ENCODE data around the gene FANCE.

The FANCE gene

GRCh38 chr6:35468980-35469750 lies 17.0 kb downstream of the FANCE start:
- DNase-seq = peak; percentile 18

GRCh38 chr6:35469751-35470662 lies 17.9 kb downstream of the FANCE start:
- DNase-seq = peak; percentile 47

DNA sequence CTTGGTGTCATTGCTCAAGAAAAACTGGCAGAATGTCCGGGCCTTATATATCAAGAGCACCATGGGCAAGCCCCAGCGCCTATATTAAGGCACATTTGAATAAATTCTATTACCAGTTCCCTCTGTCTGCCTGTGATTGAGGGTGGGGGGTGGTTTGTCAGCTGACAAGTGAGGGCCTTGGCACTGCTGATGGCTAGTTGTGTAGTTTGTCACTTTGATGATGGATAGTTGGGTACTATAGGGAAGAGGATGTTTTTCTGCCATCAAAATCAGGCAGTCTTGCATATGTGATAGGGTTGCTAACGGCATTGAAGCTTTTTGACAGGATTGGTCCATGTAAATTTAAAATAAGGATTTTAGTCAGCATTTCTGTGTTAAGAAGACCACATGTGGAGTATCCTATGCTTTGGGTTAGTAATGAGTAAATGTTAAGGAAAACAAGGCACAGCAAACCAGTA lies 18.6 kb downstream of the FANCE start:
- peak; percentile 36 for DNase-seq

DNA sequence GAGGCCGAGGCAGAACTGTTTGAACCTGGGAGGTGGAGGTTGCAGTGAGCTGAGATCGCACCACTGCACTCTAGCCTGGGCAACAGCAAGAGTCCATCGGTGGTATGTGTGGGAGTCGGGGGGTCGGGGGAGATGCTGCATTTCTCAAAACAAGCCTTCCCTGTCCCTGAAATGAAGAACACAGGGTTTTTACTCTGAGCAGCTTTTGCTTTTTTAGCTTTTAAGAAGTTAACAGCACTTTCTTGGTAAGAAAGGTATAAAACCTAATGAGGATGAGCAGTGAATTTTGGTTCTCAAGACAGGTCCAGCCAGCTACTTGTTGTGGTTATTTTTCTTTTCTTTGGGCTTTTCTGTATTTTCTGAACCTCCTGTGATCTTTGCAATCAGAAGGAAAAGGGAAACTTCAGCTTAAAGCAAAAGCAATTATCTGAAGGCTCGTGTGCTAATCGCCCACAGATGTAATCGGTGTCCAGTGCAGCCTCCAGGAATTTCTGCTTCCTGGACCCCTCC lies 19.8 kb downstream of the FANCE start:
- DNase-seq = no peak

DNA sequence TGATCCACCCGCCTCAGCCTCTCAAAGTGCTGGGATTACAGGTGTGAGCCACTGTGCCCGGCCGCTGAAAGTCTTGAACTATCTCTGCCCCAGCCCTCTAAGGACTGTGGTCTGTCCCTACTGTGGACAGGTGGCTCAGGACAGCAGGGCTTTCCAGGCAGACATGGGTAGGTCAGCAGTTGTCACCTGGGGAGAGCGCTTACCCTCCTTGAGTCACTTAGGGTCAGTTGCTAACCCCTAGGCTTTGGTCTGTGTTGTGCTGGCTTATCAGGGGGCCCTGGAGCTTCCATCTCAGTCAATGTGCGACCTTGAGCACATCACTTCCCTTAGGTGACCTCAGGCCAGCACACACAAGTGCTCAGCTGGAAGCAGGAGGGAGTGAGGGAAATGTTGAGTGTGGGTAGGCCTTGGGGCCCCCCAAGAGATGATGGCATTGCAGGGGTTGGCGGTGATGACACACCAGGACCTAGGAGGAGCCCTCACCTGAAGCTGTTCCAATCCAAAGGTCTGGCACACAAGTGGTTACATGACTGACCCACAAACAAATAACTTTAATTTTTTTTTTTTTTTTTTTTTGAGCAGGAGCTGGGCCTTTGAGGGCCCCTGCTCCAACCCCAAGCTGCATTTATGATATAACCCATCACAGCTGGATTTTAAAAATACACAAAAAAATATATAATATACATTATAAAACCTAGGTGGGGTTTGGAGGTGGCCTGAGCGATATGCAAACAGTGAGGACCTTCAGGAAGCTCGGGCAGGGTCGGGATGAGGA lies 21.1 kb downstream of the FANCE start:
- DNase-seq = peak; percentile 49

- no peak for DNase-seq
These were observed 21.7 kb downstream of the FANCE start for GRCh38 chr6:35473850-35474130.

GRCh38 chr6:35474131-35474941 lies 22.2 kb downstream of the FANCE start:
- DNase-seq = peak; percentile 49

GRCh38 chr6:35474942-35475570 lies 22.9 kb downstream of the FANCE start:
- DNase-seq = peak; percentile 22

DNA sequence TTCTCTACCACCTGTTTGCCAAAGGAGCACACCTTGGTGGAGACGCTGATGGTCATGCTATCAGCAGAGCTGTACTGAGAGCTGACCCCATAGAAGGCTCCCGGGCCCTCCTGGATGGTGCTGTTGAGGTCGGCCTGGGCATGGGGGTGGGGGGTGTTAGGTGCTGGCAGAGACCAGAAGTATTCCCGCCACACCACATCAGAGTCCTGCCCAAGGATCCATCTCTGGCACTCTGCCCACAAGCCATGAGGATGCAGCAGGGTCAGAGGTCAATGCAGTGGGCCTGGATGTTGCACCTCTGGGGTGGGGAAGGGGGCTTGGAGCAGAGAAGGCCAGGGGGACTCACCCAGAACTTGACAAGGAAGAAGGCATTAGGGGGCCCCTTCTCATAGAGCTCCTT lies 23.4 kb downstream of the FANCE start:
- DNase-seq = no peak

- DNase-seq = no peak
These were observed 23.9 kb downstream of the FANCE start for GRCh38 chr6:35476004-35476403.

DNA sequence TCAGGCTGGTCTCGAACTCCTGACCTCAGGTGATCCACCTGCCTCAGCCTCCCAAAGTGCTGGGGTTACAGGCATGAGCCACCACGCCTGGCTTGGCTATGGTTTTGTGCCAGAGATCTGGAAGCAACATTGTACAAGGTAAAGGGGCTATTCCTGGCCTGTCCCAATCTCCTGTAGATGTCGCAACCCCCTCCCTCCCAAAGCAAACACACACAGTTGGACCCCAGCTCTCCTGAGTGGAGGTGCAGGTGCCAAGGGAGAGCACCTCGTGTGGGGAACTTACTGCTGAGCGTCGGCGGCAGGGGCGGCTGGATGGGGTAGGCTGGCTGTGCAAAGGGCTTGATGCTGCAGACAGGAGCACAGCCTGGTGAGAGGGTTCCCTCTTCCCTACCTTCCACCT lies 24.9 kb downstream of the FANCE start:
- DNase-seq = no peak

GRCh38 chr6:35477551-35478179 lies 25.5 kb downstream of the FANCE start:
- no peak for DNase-seq

- no peak for DNase-seq
These were observed 26.1 kb downstream of the FANCE start for GRCh38 chr6:35478259-35478658.

DNA sequence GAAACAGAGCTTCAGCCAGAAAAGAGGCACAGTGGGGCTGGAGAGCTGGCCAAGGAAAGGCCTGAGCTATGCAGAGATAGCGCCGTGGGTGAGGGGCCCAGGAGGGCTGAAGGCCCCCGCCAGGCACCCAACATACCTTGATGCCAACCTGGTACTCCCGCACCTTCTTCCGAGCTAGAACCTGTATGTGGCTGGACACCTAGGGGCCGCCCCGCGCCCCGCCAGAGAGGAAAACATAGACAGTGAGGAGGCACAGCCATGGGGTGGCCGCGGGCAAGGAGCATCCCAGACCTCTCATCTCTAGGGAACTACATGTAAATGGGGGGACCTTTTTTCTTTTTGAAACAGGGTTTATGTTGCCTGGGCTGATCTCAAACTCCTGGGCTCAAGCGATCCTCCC lies 28.0 kb downstream of the FANCE start:
- no peak for DNase-seq

- DNase-seq = no peak
These were observed 29.1 kb downstream of the FANCE start for GRCh38 chr6:35481226-35481625.

- DNase-seq = no peak
These were observed 30.9 kb downstream of the FANCE start for GRCh38 chr6:35483062-35483461.

DNA sequence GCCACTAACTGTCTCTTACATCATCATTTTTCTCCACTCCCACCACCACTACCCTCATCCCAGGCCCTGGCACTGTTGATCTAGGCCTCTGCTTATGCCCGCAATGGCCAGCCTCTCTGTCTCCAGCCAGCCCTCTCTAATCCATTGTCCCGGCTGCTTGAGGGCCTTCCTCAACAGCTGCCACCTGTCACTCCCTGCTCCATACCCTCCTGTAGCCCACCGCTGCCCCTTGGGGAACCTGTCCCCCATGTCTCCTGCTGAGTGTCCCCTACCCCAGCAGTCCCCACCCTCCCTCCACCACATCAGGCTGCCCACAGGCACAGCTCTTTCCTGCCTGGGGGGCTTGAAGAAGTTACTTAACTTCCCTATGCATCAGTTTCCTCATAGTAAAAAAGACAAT lies 31.4 kb downstream of the FANCE start:
- DNase-seq = no peak

DNA sequence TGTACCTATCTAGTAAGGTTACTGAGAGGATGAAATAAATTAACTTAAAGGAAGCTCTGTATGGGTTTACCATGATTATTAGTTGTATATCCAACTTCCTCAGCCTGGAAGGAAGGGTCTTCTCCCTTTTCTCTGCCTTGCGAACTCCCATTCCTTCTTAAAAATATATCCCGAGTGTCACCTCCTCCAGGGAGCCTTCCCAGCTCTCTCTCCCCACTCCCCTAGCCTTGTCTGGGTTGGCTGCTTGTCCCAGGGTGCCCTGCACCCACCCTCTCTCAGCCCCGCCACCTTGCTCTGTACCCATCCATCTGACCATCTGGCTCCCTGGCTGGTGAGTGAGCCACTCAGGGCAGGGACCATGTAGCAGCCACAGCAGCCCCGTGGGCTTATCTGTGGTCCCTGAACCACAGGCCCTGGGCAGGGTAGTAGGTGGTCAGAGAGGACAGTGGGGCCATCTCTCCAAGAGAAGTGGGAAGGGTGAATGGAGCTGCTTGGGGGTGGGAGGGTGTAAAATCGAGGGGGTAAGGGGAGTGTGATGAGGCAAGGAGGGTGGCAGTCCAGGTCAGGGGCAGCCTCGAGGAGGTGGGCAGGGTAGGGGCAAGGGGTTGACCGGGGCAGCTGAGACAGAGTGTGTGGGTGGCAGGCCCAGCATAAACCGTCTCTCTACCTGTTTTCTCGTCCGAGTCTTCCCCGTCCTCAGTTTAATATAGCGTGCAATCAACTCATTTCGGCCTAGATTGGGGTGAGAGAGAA lies 31.9 kb downstream of the FANCE start:
- DNase-seq = no peak

DNA sequence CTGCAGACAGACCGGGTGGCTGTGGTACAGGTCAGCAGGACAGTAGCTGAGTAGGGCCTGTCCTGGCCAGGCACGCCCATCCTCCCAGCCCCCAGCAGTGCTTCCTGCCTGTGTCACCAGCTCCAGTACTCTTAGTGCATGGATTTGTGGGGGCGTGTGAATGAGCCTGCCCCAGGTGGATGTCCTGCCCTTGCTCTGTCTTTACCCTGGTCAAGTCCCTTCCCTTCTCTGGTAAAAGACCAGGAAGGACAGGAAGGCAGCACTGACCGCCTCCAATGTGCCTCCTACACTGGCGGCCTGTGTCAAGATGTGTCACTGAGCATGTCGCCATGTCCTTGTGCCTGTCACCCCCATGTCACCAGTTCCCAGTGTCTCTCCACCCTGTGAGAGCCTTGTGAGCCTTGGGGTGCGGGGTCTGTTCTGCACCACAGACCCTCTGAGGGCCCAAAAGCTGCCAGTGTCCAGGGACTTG lies 32.8 kb downstream of the FANCE start:
- DNase-seq = no peak

DNA sequence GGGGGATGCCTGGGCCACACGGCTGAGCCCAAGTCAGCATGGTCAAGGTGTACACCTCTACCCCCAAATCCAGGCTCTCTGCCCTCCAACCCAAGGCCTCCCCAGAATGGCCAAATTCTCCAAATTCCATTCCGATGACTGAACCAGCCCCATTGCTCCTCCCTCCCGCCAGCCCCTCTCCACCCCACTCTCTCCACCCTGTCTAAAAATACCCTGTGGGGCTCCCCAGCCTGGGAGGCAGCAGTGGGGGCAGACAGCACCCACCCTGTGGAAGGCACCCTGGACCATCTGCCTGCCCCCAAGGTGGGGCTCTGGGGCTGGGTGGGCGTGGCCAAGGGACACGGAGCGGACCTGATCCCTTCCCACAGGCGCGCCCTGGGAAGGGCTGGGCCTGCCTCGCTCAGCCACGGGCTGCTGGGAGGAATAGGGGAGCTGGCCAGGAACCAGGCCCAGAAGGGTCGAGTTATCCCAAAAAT lies 33.3 kb downstream of the FANCE start:
- DNase-seq = no peak
